ENCODE results near the gene LRP1B. TPM values are rescaled to one million over a fixed set of nuclear protein-coding genes. Genes with fewer than 3 reads are reported as not detected.

Gene LRP1B
- 0.08 TPM in 1 of 2 replicates, not detected in the other for total RNA-seq (2014; rRNA removed; shearing (Covaris generic))

DNA sequence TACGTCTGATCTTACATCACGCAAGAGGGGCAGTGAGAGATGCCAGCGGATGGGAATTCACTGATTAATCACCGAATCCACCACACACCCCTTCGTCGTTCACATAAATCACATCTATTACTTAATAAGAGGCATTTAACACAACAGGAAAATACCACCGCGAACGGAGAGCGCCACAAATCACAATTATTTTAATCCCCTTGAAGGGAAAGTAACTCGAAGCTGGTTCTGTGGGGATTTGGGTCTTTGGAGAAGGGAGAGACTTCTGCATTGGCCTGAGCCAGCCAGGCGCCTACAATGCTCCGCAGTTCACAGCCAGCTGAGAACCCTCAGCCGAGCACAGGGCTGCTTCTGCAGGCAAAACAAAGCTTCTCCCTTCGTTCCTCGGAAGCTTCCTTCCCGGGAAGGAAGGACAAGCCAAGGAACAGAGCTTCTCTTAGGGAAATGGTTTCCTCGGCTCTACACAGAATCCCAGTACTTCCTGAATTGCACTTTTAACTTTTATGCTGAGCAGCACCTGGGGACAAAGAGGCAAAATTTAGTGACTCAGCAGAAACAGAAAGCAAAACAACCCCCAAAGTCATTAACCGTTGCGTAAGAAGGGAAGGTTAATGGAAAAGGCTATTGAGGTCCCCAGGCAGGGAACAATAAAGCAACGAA, at the start of gene LRP1B:
TSS of gene LRP1B (minus strand) at position 7 of the 660 bp plus-strand sequence. CDS start 287 bp downstream, outside the sequence.
- Histone ChIP-seq H3K36me3 (no peaks in the 10 kb centered on the region), H3K27ac (no peak within 1 kb of the TSS), H3K4me1 (replicated peaks) (peaks cover 12% of the 10 kb centered on the region), H3K27me3 (replicated peaks) (peaks cover 62% of the 10 kb centered on the region), H3K4me3 (peak within 1 kb of the TSS; percentile 33), H3K9me3 (replicated peaks) (no peaks in the 10 kb centered on the region)
- DNase-seq (ENCODE audit: low read depth in 1 of 2, low spot score in 2 of 2) = peak in 1 of 2 experiments; percentile 29

- no peak for DNase-seq (ENCODE audit: low read depth in 1 of 2, low spot score in 2 of 2)
- H3K9me3 ChIP-seq (replicated peaks) = no peaks in the 10 kb centered on the region
- no peaks in the 10 kb centered on the region for H3K36me3 ChIP-seq
- no peaks in the 10 kb centered on the region for H3K27me3 ChIP-seq (replicated peaks)
- H3K4me1 ChIP-seq (replicated peaks) = no peaks in the 10 kb centered on the region
- no peak overlapping the region for H3K4me3 ChIP-seq
- H3K27ac ChIP-seq = no peak overlapping the region
Observed at GRCh38 chr2:142179686-142180085, 48.9 kb upstream of the LRP1B start.

DNA sequence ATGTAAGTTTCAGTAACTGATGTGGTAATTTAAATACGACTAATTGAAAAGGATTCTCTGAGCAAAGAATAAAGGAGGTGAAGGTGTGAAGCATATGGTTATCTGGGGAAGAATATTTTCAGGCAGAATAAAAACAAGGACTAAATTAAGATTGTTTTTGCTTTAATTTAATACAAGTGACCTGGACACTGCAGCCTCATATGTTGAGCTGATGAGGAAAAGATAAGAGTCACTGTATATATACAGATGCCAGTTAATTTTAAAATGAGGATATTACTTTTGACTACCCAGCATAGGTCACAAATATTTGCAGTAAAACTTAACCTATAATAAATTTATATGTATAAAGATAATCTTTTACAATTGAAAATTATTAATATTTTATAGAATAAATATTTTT, 47.8 kb upstream of the LRP1B start:
- H3K4me3 ChIP-seq = no peak overlapping the region
- no peaks in the 10 kb centered on the region for H3K9me3 ChIP-seq (replicated peaks)
- H3K27me3 ChIP-seq (replicated peaks) = no peaks in the 10 kb centered on the region
- no peaks in the 10 kb centered on the region for H3K36me3 ChIP-seq
- H3K4me1 ChIP-seq (replicated peaks) = no peaks in the 10 kb centered on the region
- no peak overlapping the region for H3K27ac ChIP-seq
- no peak for DNase-seq (ENCODE audit: low read depth in 1 of 2, low spot score in 2 of 2)

DNA sequence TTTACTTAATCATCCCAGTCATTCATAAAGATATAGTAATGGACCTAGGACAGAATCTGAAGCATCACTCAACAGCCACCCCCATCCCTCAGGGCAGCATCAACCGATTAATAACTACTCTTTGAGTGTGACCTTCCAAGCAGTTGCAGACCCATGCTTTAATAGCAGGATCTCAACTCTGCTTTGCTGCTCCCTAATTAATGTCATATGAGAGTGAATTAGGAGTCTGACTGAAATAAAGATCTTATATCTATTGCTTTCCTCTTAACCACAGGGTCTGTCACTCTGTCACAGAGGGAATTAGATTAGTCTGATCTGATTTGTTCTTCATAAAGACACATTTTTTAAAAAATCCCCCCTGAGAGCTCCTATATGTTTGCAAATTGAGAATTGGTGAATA, 46.1 kb upstream of the LRP1B start:
- DNase-seq (ENCODE audit: low read depth in 1 of 2, low spot score in 2 of 2) = no peak
- H3K36me3 ChIP-seq = no peaks in the 10 kb centered on the region
- H3K27me3 ChIP-seq (replicated peaks) = no peaks in the 10 kb centered on the region
- H3K4me3 ChIP-seq = no peak overlapping the region
- H3K4me1 ChIP-seq (replicated peaks) = no peaks in the 10 kb centered on the region
- H3K9me3 ChIP-seq (replicated peaks) = no peaks in the 10 kb centered on the region
- no peak overlapping the region for H3K27ac ChIP-seq

- Histone ChIP-seq H3K27ac (no peak overlapping the region), H3K4me1 (replicated peaks) (no peaks in the 10 kb centered on the region), H3K4me3 (no peak overlapping the region), H3K9me3 (replicated peaks) (no peaks in the 10 kb centered on the region), H3K36me3 (no peaks in the 10 kb centered on the region), H3K27me3 (replicated peaks) (no peaks in the 10 kb centered on the region)
- no peak for DNase-seq (ENCODE audit: low read depth in 1 of 2, low spot score in 2 of 2)
Observed at GRCh38 chr2:142175813-142176338, 45.1 kb upstream of the LRP1B start.

- H3K27ac ChIP-seq = no peak overlapping the region
- H3K27me3 ChIP-seq (replicated peaks) = no peaks in the 10 kb centered on the region
- no peaks in the 10 kb centered on the region for H3K36me3 ChIP-seq
- H3K4me3 ChIP-seq = no peak overlapping the region
- no peaks in the 10 kb centered on the region for H3K4me1 ChIP-seq (replicated peaks)
- H3K9me3 ChIP-seq (replicated peaks) = no peaks in the 10 kb centered on the region
- no peak for DNase-seq (ENCODE audit: low read depth in 1 of 2, low spot score in 2 of 2)
Observed at GRCh38 chr2:142174176-142174575, 43.4 kb upstream of the LRP1B start.

GRCh38 chr2:142170847-142171246, 40.0 kb upstream of the LRP1B start:
- no peaks in the 10 kb centered on the region for H3K36me3 ChIP-seq

DNA sequence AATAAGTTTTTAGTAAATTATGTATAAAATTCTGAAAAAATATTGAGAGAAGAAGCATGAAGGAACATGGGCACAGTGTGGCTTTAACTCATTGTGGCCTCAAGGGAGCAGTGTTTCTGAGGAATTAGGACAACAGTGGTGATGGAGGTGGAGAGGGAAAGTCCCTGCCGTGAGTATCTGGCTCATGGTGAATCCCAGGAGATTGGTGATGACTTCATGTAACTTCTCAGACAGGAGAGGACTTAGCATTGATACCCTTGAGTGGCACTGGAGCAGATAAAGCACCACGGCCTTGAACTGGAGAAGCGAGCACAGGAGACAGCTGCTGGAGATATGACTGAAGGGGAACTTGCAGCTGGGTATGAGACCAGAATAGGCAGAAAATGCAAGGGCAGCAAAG, 35.0 kb upstream of the LRP1B start:
- Histone ChIP-seq H3K9me3 (replicated peaks) (no peaks in the 10 kb centered on the region), H3K36me3 (no peaks in the 10 kb centered on the region), H3K27me3 (replicated peaks) (0 out of 2 replicates have a peak, but pooled peaks cover 4% of the 10 kb centered on the region), H3K4me1 (replicated peaks) (no peaks in the 10 kb centered on the region), H3K27ac (no peak overlapping the region), H3K4me3 (no peak overlapping the region)
- DNase-seq (ENCODE audit: low read depth in 1 of 2, low spot score in 2 of 2) = peak; percentile 44 to 50

More at GRCh38 chr2:142170847-142171246, 40.0 kb upstream of the LRP1B start:
- H3K27ac ChIP-seq = no peak overlapping the region
- H3K9me3 ChIP-seq (replicated peaks) = no peaks in the 10 kb centered on the region
- DNase-seq (ENCODE audit: low read depth in 1 of 2, low spot score in 2 of 2) = no peak
- no peaks in the 10 kb centered on the region for H3K4me1 ChIP-seq (replicated peaks)
- H3K27me3 ChIP-seq (replicated peaks) = no peaks in the 10 kb centered on the region
- no peak overlapping the region for H3K4me3 ChIP-seq

GRCh38 chr2:142153601-142154000, 22.8 kb upstream of the LRP1B start:
- no peak overlapping the region for H3K4me3 ChIP-seq
- no peak overlapping the region for H3K27ac ChIP-seq
- no peaks in the 10 kb centered on the region for H3K36me3 ChIP-seq
- no peak for DNase-seq (ENCODE audit: low read depth in 1 of 2, low spot score in 2 of 2)
- no peaks in the 10 kb centered on the region for H3K9me3 ChIP-seq (replicated peaks)
- no peaks in the 10 kb centered on the region for H3K4me1 ChIP-seq (replicated peaks)
- no peaks in the 10 kb centered on the region; the same call in 1 of the 2 replicates for H3K27me3 ChIP-seq (replicated peaks)

DNA sequence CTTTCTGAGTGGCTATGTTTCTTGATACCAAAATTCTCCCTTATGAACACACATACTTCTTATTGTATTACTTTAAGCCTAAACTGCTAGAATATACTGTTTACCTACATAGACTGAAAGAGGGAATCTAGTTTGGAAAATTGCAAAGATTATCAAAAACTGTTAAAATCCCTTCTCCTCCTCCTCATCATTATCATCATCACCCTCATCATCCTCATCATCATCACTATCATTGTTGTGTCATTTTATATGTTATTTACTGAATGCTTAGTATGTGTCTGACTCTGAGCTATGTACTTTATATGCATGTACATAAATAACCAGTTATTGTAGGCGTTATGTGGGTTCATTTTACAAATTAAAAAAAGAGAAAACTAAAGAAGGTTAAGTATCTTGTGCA, 19.6 kb upstream of the LRP1B start:
- Histone ChIP-seq H3K4me1 (replicated peaks) (no peaks in the 10 kb centered on the region), H3K36me3 (no peaks in the 10 kb centered on the region), H3K4me3 (no peak overlapping the region), H3K27ac (no peak overlapping the region), H3K27me3 (replicated peaks) (no peaks in the 10 kb centered on the region), H3K9me3 (replicated peaks) (no peaks in the 10 kb centered on the region)
- DNase-seq (ENCODE audit: low read depth in 1 of 2, low spot score in 2 of 2) = no peak

- no peak for DNase-seq (ENCODE audit: low read depth in 1 of 2, low spot score in 2 of 2)
- no peaks in the 10 kb centered on the region for H3K9me3 ChIP-seq (replicated peaks)
- no peaks in the 10 kb centered on the region for H3K27me3 ChIP-seq (replicated peaks)
- no peak overlapping the region for H3K27ac ChIP-seq
- no peak overlapping the region for H3K4me3 ChIP-seq
- no peaks in the 10 kb centered on the region for H3K36me3 ChIP-seq
- H3K4me1 ChIP-seq (replicated peaks) = no peaks in the 10 kb centered on the region
Observed at GRCh38 chr2:142144547-142144946, 13.7 kb upstream of the LRP1B start.

GRCh38 chr2:142142595-142142994, 11.8 kb upstream of the LRP1B start:
- H3K36me3 ChIP-seq = no peaks in the 10 kb centered on the region
- H3K27ac ChIP-seq = no peak overlapping the region
- H3K4me1 ChIP-seq (replicated peaks) = no peaks in the 10 kb centered on the region
- H3K9me3 ChIP-seq (replicated peaks) = no peaks in the 10 kb centered on the region
- H3K27me3 ChIP-seq (replicated peaks) = no peaks in the 10 kb centered on the region; the same call in 1 of the 2 replicates
- H3K4me3 ChIP-seq = no peak overlapping the region
- DNase-seq (ENCODE audit: low read depth in 1 of 2, low spot score in 2 of 2) = no peak

DNA sequence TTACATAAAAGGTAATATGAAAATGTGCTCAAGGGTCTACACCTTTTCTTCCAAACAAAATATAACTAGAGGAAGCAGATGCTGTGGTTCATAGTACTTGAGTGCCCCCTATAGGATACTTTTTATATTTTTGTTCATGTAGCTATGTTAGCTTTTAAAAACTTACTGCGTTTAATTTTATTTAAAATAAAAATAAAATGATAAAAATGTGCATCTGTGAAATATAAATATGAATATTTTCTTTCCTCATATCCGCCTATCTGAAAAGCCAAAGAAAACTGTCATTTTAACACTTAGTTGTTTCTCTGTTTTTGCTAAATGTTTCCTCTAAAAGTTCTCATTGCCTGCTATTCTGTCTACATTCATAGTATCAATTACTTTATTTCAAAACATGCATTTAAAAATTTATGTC, 9.6 kb upstream of the LRP1B start:
- Histone ChIP-seq H3K27me3 (replicated peaks) (peaks cover 10% of the 10 kb centered on the region), H3K27ac (no peak overlapping the region), H3K9me3 (replicated peaks) (no peaks in the 10 kb centered on the region), H3K4me1 (replicated peaks) (no peaks in the 10 kb centered on the region), H3K36me3 (no peaks in the 10 kb centered on the region), H3K4me3 (no peak overlapping the region)
- peak in 1 of 2 experiments; percentile 10 for DNase-seq (ENCODE audit: low read depth in 1 of 2, low spot score in 2 of 2)

GRCh38 chr2:142139384-142139783, 8.6 kb upstream of the LRP1B start:
- Histone ChIP-seq H3K4me3 (no peak overlapping the region), H3K36me3 (no peaks in the 10 kb centered on the region), H3K27me3 (replicated peaks) (peaks cover 13% of the 10 kb centered on the region), H3K27ac (no peak overlapping the region), H3K9me3 (replicated peaks) (no peaks in the 10 kb centered on the region), H3K4me1 (replicated peaks) (no peaks in the 10 kb centered on the region)
- DNase-seq (ENCODE audit: low read depth in 1 of 2, low spot score in 2 of 2) = no peak
